GM21390 (cell line): Measurements from ENCODE around the gene GPI.
"Not testable (repeated sequence)": the region's sequence is repeated elsewhere in the genome, so short reads cannot be mapped to it uniquely, and the experiment has no call there.

Source experiments
- ATAC-seq: cut with Tn5 transposase; IDR thresholded peaks from one replicate; pipeline ENCODE4 v1.9.1; 2021; ENCODE audit not compliant: unreplicated experiment

GPI gene

GRCh38 chr19:34400844-34401243 is 35.8 kb downstream of the GPI start:
- ATAC-seq: not testable (repeated sequence)

GRCh38 chr19:34402074-34402600 is 37.1 kb downstream of the GPI start:
- no peak for ATAC-seq

GRCh38 chr19:34403784-34404108 is 38.8 kb downstream of the GPI start:
- no peak for ATAC-seq

- ATAC-seq: peak; percentile 64
These were observed 39.3 kb downstream of the GPI start, which contains the start of gene PDCD2L for GRCh38 chr19:34404109-34404909. Gene PDCD2L, plus strand, starts transcription at chr19:34404399. Its CDS starts 32 bp downstream, at chr19:34404431.

- ATAC-seq: no peak
These were observed 41.1 kb downstream of the GPI start for GRCh38 chr19:34405892-34406660.

- no peak for ATAC-seq
These were observed 43.4 kb downstream of the GPI start for GRCh38 chr19:34408411-34408810.

GRCh38 chr19:34409189-34410164 is 44.5 kb downstream of the GPI start:
- ATAC-seq: no peak

- no peak for ATAC-seq
These were observed 46.2 kb downstream of the GPI start for GRCh38 chr19:34411216-34411615.

GRCh38 chr19:34416021-34416545 is 51.1 kb downstream of the GPI start:
- ATAC-seq: no peak

- no peak for ATAC-seq
These were observed 53.3 kb downstream of the GPI start for GRCh38 chr19:34418300-34418699.

GRCh38 chr19:34426096-34426661 is 61.2 kb downstream of the GPI start:
- ATAC-seq: no peak

GRCh38 chr19:34428549-34429285 is 63.7 kb downstream of the GPI start:
- peak; percentile 45 for ATAC-seq

- no peak for ATAC-seq
These were observed 64.6 kb downstream of the GPI start for GRCh38 chr19:34429553-34429952.

GRCh38 chr19:34430738-34431625 is 66.0 kb downstream of the GPI start:
- peak; percentile 41 for ATAC-seq

GRCh38 chr19:34431681-34432402 is 66.8 kb downstream of the GPI start:
- ATAC-seq: no peak

- ATAC-seq: no peak
These were observed 67.8 kb downstream of the GPI start for GRCh38 chr19:34432797-34433196.

- no peak for ATAC-seq
These were observed 71.7 kb downstream of the GPI start for GRCh38 chr19:34436716-34437115.

- ATAC-seq: no peak
These were observed 83.2 kb downstream of the GPI start for GRCh38 chr19:34448191-34448590.
